ENCODE measurements around the gene TAF4B.
"Not testable (repeated sequence)": the region's sequence is repeated elsewhere in the genome, so short reads cannot be mapped to it uniquely, and the experiment has no call there.

The TAF4B gene

DNA sequence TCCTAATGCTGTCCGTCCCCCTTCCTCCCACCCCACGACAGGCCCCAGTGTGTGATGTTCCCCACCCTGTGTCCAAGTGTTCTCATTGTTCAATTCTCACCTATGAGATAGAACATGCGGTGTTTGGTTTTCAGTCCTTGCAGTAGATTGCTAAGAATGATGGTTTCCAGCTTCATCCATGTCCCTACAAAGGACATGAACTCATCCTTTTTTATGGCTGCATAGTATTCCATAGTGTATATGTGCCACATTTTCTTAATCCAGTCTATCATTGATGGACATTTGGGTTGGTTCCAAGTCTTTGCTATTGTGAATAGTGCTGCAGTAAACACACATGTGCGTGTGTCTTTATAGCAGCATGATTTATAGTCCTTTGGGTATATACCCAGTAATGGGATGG is 12.5 kb downstream of the TAF4B start:
- not testable (repeated sequence) for DNase-seq (ENCODE audit: low read depth)

DNA sequence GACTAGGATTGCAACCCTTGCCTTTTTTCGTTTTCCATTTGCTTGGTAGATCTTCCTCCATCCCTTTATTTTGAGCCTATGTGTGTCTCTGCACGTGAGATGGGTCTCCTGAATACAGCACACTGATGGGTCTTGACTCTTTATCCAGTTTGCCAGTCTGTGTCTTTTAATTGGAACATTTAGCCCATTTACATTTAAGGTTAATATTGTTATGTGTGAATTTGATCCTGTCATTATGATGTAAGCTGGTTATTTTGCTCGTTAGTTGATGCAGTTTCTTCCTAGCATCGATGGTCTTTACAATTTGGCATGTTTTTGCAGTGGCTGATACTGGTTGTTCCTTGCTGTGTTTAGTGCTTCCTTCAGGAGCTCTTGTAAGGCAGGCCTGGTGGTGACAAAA is 16.1 kb downstream of the TAF4B start:
- DNase-seq (ENCODE audit: low read depth): not testable (repeated sequence)

DNA sequence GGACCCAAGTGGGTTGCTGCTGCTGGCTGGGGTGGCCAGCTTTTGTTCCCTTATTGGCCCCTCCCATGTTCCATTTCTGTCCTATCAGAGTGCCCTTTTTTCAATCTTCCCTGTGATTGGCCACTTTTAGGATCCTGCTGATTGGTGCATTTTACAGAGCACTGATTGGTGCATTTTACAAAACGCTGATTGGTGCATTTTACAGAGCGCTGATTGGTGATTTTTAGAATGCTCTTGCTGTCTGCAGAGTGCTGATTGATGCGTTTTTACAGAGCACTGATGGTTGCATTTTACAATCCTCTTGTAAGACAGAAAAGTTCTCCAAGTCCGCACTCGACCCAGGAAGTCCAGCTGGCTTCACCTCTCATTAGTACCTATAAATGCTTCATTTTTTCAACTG is 19.2 kb downstream of the TAF4B start:
- not testable (repeated sequence) for DNase-seq (ENCODE audit: low read depth)

DNA sequence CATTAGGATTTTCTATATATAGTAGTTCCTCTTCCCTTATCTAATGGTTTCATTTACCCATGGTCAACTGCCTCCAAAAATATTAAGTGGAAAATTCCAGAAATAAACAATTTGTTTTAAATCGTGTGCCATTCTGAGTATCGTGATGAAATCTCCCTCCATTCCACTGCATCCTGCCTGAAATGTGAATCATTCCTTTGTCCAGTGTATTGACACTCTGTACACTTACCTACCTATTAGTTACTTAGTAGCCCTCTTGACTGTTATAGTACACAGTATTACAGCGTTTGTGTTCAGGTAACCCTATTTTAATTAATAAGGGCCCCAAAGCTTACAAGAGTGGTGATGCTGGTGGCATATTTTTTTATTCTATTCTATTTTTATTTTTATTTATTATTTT is 26.2 kb downstream of the TAF4B start:
- no peak for DNase-seq (ENCODE audit: low read depth)

DNA sequence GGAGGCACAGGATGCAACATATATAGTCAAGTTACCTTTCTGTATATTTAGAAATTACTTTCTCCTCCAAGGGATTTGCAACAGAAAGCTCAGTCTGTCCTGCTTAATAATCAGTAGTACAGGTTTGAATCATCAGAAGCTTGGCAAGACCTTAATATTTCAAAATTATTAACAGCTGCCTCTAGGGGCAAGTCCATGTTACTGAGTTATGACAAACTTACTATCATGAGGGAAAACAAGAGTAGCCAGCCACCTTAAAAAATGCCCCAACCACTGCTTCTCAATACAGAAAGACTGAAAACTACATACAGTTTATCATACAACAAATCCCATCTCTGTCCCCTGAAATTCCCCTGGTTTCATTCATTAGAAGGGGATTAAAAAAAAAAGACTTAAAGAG is 28.6 kb downstream of the TAF4B start:
- not testable (repeated sequence) for DNase-seq (ENCODE audit: low read depth)

DNA sequence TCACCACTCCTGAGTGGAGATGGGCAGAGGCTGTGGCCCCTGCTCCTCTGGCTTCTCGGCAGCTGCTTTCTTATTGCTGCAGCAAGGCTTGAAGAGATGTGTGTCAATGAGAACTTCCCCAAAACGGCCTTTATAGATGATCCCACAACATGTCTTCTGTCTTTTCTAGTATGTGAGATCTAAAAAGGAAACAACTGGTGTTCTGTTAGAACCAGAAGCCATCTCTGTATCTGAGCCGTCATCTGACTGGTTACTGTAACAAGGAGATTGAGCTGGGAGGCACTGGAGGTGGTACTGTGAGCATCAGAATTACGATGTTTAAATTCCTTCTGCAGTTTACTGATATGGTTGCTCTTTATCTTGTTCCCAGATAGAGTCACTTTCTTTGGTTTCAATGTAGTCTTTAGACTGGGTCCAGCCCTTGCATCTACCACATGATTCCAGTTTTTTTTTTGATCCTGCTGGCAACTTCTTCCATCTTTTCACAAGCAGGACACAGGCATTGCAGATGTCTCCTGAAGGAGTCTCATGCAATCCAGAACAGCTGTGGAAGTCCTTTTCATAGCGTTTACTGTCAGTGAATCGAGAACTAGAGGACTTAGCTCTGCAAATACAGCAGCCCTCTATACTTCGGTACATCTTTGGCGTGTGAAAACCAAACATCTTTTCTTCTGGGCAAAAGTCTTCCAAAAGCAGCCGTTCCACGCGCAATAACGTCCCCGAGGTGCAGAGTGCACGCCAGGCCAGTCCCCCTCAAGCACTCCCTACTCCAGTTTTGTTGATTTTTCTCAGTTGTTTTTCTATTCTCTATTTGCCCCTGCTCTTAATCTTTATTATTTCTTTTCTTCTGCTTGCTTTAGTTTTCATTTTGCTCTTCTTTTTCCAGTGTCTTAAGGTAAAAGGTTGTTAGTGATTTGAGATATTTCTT is 29.7 kb downstream of the TAF4B start:
- DNase-seq (ENCODE audit: low read depth): no peak

DNA sequence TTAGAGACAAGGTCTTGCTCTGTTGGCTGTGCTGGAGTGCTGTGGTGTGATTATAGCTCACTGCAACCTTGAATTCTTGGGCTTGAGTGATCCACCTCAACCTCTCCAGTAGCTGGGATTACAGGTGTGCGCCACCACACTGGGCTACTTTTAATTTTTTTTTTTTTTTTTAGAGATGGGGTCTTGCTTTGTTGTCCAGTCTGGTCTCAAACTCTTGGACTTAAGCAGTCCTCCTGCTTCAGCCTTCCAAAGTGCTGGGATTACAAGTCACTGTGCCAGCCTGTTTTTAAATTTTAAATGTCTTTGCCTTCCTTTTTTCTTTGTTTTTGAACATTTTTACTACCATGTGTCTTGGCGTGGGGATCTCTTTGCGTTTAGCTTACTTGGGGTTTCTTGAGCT is 32.5 kb downstream of the TAF4B start:
- no peak for DNase-seq (ENCODE audit: low read depth)

DNA sequence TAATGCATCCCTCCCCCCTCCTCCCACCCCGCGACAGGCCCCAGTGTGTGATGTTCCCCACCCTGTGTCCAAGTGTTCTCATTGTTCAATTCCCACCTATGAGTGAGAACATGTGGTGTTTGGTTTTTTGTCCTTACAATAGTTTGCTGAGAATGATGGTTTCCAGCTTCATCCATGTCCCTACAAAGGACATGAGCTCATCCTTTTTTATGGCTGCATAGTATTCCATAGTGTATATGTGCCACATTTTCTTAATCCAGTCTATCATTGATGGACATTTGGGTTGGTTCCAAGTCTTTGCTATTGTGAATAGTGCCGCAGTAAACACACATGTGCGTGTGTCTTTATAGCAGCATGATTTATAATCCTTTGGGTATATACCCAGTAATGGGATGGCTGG is 33.2 kb downstream of the TAF4B start:
- DNase-seq (ENCODE audit: low read depth): not testable (repeated sequence)

DNA sequence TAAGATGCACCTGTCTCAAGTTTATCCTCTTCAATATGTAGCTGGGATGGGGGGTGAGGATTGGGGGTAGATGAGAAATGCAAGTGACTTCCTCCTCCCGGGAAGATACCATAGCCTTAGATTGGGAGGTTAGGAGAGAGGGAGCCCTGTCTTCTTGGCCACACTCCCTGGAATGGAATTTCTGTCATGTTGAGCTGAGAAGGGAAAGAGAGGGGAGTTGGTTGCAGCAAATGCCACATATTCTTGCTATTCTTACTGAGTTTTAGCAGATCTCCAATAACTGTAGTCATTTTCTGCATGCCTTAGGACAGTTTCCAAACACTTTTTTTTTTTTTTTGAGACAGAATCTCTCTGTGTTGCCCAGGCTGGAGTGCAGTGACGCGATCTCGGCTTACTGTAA is 35.9 kb downstream of the TAF4B start:
- no peak for DNase-seq (ENCODE audit: low read depth)

DNA sequence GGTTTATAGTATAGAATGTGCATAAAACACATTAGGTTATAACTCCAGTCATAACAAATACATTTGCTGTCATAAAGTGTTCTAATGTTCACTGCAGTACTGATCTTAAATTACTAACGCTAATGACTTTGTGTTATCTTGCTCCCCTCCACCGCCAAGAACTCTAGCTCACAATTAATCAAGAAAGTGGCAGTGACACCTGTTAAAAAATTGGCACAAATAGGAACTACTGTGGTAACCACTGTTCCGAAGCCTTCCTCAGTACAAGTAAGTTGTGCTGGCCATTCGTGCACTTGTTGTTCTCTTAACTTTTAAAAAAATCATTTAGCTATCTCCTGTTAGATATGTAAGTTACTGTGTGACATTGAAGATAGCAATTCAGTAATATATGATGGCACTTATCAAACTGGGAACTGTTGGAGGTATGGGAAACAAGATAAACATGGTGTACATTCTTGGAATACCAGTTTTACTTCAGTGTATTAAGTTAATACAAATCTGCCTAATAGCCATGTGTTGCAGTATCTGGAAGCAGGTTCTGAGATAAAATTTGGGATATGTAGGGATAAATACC is 41.2 kb downstream of the TAF4B start:
- DNase-seq (ENCODE audit: low read depth): no peak

DNA sequence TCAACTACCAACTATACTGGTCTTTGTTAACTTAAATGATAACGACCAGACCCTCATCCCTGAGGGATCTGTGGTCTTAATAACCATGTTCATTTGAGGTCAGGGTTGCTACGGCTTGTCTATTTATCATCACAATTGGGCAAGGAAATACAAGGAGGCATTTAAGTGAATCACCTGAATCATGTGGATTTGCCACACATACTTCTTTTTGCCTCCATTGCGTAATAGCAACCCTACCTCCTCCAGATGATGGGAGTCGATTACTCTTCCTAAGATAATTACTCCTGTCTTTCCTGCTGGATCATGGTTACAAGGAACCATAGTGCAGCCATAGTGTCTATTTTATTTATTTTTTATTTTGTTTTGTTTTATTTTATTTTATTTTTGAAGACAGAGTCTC is 42.2 kb downstream of the TAF4B start:
- no peak for DNase-seq (ENCODE audit: low read depth)

DNA sequence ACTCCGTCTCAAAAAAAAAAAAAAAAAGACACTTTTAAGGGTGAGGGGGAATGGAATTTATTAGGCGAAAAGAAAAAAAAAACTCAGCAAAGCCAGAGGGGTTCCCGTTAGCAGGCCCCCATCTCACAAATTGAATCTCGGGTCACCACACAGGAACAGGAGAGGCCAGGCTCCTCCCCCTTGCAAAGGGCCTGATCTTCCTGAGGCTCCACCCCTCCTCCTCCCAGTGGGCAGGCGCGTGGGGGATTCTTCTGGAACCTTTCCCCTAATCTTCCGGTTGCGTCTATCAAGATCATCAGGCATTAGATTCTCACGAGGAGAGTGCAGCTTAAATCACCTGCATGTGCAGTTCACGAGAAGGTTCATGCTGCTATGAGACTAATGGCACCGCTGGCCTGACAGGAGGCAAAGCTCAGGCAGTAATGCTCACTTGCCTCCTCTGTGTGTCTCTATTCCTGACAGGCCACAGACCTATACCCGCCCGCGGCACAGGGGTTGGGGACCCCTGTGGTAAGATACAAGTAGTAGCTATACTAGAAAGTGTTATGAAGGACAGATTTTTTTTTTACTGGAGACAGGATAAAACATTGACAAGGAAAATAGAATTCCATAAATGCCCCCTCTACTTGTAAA is 45.8 kb downstream of the TAF4B start:
- no peak for DNase-seq (ENCODE audit: low read depth)

DNA sequence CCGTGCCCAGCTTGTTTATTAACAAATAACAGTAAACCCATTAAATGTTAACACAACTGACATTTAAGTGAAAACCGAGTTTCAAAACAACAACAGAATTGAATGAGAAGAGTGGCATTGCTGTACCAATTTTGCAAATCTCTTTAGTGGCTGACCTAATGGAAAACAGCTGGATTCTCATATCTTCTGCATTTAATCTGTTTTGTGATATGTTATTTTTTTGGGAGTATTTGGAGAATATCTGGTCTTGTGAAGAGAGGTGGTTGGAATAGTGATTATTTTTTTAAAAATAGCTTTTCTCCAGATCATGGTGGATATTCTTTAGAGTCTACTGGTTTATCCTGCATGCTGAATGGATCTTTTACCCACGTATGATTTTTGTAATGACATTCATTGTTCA is 51.1 kb downstream of the TAF4B start:
- DNase-seq (ENCODE audit: low read depth): no peak

DNA sequence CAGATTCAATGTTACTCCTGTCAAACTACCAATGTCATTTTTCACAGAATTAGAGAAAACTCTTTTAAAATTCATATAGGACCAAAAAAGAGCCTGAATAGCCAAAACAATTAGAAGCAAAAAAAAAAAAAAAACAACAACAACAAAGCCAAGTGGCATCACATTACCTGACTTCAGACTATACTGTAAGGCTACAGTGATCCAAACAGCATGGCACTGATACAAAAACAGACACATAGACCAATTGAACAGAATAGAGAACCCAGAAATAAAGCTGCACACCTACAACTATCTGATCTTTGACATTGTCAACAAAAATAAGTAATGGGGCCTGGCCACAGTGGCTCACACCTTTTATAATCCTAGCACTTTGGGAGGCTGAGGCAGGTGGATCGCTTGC is 53.2 kb downstream of the TAF4B start:
- no peak for DNase-seq (ENCODE audit: low read depth)

DNA sequence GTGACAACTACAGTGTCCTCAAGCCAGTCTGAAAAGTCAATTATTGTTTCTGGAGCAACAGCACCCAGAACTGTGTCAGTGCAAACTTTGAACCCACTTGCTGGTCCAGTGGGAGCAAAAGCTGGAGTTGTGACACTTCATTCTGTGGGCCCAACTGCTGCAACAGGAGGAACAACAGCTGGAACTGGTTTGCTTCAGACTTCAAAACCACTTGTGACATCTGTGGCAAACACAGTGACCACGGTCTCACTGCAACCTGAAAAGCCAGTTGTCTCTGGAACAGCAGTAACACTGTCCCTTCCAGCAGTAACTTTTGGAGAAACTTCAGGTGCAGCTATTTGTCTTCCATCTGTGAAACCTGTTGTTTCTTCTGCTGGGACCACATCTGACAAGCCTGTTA is 59.8 kb downstream of the TAF4B start:
- no peak for DNase-seq (ENCODE audit: low read depth)

DNA sequence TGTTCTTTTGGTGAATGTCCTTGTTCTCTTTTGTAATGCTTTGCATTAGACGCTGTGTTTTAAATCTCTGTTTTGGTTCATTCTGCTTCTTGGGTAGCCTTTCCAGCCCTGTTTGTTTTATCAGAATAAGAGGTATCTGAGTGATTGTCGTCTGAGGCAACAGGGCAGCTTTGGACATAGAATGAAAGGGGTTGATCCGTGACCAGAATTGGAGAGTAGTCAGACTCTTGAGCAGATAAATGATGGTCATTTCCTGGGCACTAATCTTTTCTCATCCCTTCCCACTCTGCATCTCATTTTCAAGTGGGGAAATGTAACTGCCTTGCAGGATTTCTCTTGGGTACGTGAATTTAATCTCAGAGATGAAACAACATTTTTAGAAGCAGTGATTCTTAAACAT is 61.4 kb downstream of the TAF4B start:
- DNase-seq (ENCODE audit: low read depth): no peak

DNA sequence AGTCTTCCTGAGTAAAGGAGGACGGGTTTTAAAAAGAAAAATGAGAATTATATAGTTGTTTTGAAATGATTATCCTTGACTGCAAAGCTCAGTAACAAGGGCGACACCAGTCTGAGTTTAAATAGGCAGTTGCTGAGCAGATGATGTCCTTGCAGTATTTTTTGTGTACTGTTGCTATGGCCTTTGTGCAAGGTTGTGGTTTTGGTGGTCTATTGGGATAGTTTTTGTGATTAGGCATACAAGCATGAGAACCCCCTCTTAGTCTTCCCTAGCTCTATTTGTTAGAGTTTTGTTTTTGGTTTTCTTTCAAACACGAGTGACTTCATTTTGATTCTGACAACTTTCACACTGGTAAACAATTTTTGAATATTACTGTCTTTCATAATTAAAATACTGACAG is 64.1 kb downstream of the TAF4B start:
- no peak for DNase-seq (ENCODE audit: low read depth)

DNA sequence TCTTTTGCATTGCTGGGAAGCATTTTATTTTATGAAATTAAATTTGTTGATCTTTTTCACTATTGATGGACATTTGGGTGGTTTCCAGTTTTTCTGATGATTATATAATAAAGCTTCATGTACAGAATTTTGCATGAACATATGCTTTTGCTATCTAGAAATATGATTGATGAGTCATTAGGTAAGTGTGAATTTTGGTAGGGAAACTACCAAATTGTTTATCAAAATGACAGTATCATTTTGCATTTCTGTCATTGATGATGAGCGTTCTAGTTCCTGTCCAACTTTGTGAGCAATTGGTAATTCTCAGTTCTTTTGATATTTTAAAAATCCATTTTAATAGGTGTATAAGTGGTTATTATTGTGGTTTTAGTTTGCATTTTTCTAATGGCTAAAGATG is 67.7 kb downstream of the TAF4B start:
- no peak for DNase-seq (ENCODE audit: low read depth)

DNA sequence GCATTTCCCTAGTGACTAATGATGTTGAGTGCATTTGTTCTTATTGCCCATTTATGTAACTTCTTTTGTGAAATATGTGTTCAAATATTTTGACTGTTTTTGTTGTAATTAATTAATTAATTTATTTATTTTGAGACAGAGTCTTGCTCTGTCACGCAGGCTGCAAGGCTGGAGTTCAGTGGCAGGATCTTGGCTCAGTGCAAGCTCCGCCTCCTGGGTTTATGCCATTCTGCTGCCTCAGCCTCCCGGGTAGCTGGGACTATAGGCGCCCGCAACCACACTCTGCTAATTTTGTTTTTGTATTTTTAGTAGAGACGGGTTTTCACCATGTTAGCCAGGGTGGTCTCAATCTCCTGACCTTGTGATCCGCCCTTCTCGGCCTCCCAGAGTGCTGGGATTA is 71.9 kb downstream of the TAF4B start:
- no peak for DNase-seq (ENCODE audit: low read depth)

DNA sequence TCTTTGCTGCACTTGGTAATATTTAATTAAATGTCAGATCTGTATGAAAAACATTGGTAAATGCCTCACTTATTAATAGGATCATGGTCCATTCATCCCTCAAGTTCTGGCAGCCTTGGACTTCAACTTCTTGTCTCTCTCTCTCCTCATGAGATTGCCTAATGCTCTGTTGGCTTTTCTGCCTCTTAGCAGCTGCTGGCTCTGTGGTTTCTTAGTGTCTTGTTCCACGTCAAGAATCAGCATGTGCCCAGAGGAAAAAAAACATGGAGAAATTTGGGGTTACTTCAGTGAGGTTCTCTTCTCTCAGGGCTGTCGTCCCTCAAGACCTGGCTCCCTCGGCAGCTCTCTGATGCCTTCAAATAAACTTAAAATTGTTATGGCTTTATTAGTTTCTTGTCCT is 75.4 kb downstream of the TAF4B start:
- no peak for DNase-seq (ENCODE audit: low read depth)

DNA sequence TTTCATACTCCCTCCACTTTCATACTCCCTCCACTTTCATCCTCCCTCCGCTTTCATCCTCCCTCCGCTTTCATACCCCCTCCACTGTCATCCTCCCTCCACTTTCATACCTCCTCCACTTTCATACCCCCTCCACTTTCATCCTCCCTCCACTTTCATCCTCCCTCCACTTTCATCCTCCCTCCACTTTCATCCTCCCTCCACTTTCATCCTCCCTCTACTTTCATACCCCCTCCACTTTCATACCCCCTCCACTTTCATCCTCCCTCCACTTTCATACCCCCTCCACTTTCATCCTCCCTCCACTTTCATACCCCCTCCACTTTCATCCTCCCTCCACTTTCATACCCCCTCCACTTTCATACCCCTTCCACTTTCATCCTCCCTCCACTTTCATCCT is 77.0 kb downstream of the TAF4B start:
- not testable (repeated sequence) for DNase-seq (ENCODE audit: low read depth)

DNA sequence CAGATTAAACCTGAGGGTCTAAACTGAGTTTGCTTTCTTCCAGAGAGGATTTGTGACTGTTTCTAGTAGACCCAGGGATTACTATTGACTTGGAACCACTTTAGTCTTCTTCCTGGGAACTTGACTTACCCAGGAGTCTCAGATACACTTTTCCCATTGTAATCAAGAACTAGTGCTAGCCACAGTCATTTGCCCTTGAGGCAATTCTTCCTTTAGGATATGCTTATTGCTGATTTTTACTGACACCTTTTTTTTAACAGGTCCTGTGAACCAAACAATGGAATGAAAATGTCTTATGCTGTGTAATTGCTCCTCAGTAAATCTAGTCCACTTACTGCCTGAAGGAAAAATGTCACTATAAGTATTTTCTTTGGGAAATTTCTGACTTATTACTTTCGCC is 78.3 kb downstream of the TAF4B start:
- no peak for DNase-seq (ENCODE audit: low read depth)

DNA sequence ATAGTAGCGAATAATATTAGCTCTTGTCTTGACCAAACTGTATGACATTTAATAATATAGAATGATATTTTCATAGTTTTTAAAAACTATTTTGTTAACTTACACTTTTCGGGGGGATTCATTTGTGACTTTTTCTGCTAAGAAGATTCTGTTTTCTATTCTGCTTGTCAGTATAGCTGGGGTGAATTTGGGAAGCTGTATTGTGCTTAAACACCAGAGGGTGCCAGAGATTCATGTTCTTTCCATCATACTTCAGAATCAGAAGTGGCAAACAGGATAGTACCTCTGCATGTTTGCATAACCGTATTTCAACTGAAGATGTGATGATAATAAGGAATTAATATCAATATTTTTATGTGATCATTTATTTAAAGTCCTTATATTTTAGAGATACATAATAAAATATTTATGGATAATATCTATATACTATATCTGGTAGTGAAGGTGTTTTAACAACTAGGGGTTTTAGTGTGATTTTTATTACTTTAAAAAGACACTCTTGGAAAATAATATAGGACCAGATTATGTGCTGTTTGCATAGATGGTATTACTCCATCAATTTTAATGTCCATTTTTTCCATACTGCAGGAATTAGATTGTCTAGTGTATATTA is 81.0 kb downstream of the TAF4B start:
- DNase-seq (ENCODE audit: low read depth): no peak
